OCI-LY7 (cell line): ENCODE measurements around the gene TLL2. TPM values are rescaled to one million over a fixed set of nuclear protein-coding genes. Genes with fewer than 3 reads are reported as not detected.

ENCODE experiments used
- BruUV-seq: library from RNA; stranded (reverse); fragments of 400-500 nt; replicated peaks from 2 replicates; lab custom pipeline; 2021; lab: Mats Ljungman, UMichigan
- CTCF ChIA-PET: fragments of 300-600 bp; sonication (Branson Sonifier 250); formaldehyde crosslinking; loops from one replicate; lab custom pipeline; 2022; ENCODE audit warnings: antibody characterized with exemption; ENCODE audit not compliant: unreplicated experiment; lab: Charles Lee
- POLR2A ChIA-PET: fragments of 300-600 bp; sonication (Branson Sonifier 250); formaldehyde crosslinking; loops from one replicate; lab custom pipeline; 2022; ENCODE audit warnings: antibody characterized with exemption; lab: Charles Lee
- DNase-seq: peaks from one replicate; pipeline ENCODE4 v3.0.0-alpha.2; 2015; ENCODE audit warnings: low spot score
- H2AFZ ChIP-seq: fragments of 200-600 bp; sonication (generic), shearing (Covaris generic); 2 replicates; pipeline ENCODE4 v1.6.1; 2014; ENCODE audit warnings: mild to moderate bottlenecking, antibody characterized with exemption, low read length, moderate library complexity
- H3K27ac ChIP-seq: fragments of 200-600 bp; sonication (generic); 2 replicates; pipeline ENCODE4 v1.5.1; 2014; ENCODE audit warnings: mixed run types, low read depth, mild to moderate bottlenecking, moderate library complexity, low read length, inconsistent platforms; ENCODE audit not compliant: poor library complexity, severe bottlenecking
- H3K36me3 ChIP-seq: fragments of 200-600 bp; sonication (generic); 2 replicates; pipeline ENCODE4 v1.6.1; 2014; ENCODE audit warnings: mild to moderate bottlenecking, antibody characterized with exemption, low read length, moderate library complexity, mixed read lengths; ENCODE audit not compliant: insufficient read depth
- H3K4me1 ChIP-seq: fragments of 200-600 bp; sonication (generic); 2 replicates; pipeline ENCODE4 v1.5.1; 2014; ENCODE audit warnings: mild to moderate bottlenecking, low read length; ENCODE audit not compliant: insufficient read depth, poor library complexity, severe bottlenecking
- H3K4me2 ChIP-seq: fragments of 200-600 bp; sonication (generic); 2 replicates; pipeline ENCODE4 v1.6.1; 2014; ENCODE audit warnings: mild to moderate bottlenecking, low read length
- H3K4me3 ChIP-seq: fragments of 200-600 bp; sonication (generic); 2 replicates; pipeline ENCODE4 v1.5.1; 2014; ENCODE audit warnings: mild to moderate bottlenecking, low read depth, low read length; ENCODE audit not compliant: poor library complexity, severe bottlenecking
- H3K79me2 ChIP-seq: fragments of 200-600 bp; sonication (generic); 2 replicates; pipeline ENCODE4 v1.6.1; 2016; ENCODE audit warnings: low read depth, mild to moderate bottlenecking, low read length, moderate library complexity, mixed read lengths; ENCODE audit not compliant: insufficient read depth
- H3K9me2 ChIP-seq: fragments of 200-600 bp; sonication (generic); 2 replicates; pipeline ENCODE4 v1.6.1; 2016; ENCODE audit warnings: mild to moderate bottlenecking, low read length, mixed read lengths; ENCODE audit not compliant: insufficient read depth
- H3K9me3 ChIP-seq: fragments of 200-600 bp; sonication (generic); 2 replicates; pipeline ENCODE4 v1.6.1; 2014; ENCODE audit warnings: mild to moderate bottlenecking, mixed run types, low read length, mixed read lengths
- H4K20me1 ChIP-seq: fragments of 200-600 bp; sonication (generic); 2 replicates; pipeline ENCODE4 v1.6.1; 2014; ENCODE audit warnings: mild to moderate bottlenecking, antibody characterized with exemption, low read length, moderate library complexity, mixed read lengths; ENCODE audit not compliant: insufficient read depth
- EZH2phosphoT487 ChIP-seq: fragments of 200-600 bp; sonication (generic); IDR thresholded peaks from 2 replicates; pipeline ENCODE4 v1.6.1; 2018; ENCODE audit warnings: low read depth, borderline replicate concordance, mild to moderate bottlenecking, mixed run types, antibody characterized with exemption, low read length, moderate library complexity, mixed read lengths
- intact Hi-C: fragments of 100-400 bp; cut with micrococcal nuclease; formaldehyde crosslinking; loops from one replicate; pipeline ENCODE4 v1.10.0; 2022; ENCODE audit not compliant: unreplicated experiment
- total RNA-seq, 2 experiments: library from RNA; depleted of rRNA in 1 of 2; stranded (reverse); fragments of >200 nt in 1 of 2; shearing (Covaris generic) in 1 of 2; gene quantifications; 2 replicates each; pipeline ENCODE4 v1.2.3, GENCODE V29; 2014 to 2022
- TF ChIP-seq, protein P1 (sequence below): fragments of 200-600 bp; sonication (generic); conservative IDR thresholded peaks from 2 replicates; pipeline ENCODE4 v1.5.1; 2014; ENCODE audit warnings: mild to moderate bottlenecking, antibody characterized with exemption, low read length, moderate library complexity, mixed read lengths

Gene TLL2
- total RNA-seq, 2 experiments from 2014 or later: 0.97 to 1.1 TPM

- no TSS peak for BruUV-seq
- Histone ChIP-seq H2AFZ (no peak overlapping the region), H3K4me2 (no peak overlapping the region), H3K36me3 (no peaks in the 10 kb centered on the region), H3K79me2 (no peaks in the 10 kb centered on the region), H3K9me3 (no peaks in the 10 kb centered on the region), H3K4me3 (no peak overlapping the region), H4K20me1 (no peaks in the 10 kb centered on the region), H3K4me1 (peaks cover 6% of the 10 kb centered on the region), H3K9me2 (no peaks in the 10 kb centered on the region; the same call in 1 of the 2 replicates), H3K27ac (no peak overlapping the region)
- POLR2A ChIA-PET: interaction anchor here (0.9 to 2.2 kb wide), 3 partner anchors 9 to 52 kb away, joined by 3 to 10 read pairs (median 4); partner anchors contain the start of gene BLNK
- CTCF ChIA-PET: no interaction called here
- TF ChIP-seq EZH2phosphoT487: no peak
- TF ChIP-seq, protein P1, sequence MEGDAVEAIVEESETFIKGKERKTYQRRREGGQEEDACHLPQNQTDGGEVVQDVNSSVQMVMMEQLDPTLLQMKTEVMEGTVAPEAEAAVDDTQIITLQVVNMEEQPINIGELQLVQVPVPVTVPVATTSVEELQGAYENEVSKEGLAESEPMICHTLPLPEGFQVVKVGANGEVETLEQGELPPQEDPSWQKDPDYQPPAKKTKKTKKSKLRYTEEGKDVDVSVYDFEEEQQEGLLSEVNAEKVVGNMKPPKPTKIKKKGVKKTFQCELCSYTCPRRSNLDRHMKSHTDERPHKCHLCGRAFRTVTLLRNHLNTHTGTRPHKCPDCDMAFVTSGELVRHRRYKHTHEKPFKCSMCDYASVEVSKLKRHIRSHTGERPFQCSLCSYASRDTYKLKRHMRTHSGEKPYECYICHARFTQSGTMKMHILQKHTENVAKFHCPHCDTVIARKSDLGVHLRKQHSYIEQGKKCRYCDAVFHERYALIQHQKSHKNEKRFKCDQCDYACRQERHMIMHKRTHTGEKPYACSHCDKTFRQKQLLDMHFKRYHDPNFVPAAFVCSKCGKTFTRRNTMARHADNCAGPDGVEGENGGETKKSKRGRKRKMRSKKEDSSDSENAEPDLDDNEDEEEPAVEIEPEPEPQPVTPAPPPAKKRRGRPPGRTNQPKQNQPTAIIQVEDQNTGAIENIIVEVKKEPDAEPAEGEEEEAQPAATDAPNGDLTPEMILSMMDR: no peak
- no peak for DNase-seq
- intact Hi-C loops: no loop called here
Observed at GRCh38 chr10:96322275-96322674, 191.5 kb downstream of the TLL2 start.

DNA sequence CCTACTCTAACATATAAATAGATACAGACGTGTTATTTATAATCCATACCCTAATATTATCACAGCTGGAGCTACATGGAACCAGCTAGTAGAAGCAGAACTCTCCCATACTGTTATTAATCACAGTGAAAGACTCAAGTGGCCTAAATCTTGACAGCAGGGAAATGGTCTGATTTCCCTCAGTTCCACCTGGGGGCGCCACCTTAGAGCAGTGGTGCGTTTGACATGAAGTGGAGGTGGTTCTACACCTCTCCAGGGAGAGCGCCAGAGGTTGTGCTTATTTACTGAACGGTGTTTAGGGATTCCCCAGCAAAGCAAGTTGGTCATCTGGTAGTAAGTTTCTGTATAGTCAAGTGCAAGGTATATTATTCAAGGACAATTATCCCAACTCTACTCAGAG is 191.9 kb downstream of the TLL2 start:
- H3K79me2 ChIP-seq: no peaks in the 10 kb centered on the region
- no peaks in the 10 kb centered on the region for H4K20me1 ChIP-seq
- H3K9me3 ChIP-seq: no peaks in the 10 kb centered on the region
- H2AFZ ChIP-seq: no peak overlapping the region
- intact Hi-C loops: no loop called here
- CTCF ChIA-PET: no interaction called here
- H3K4me2 ChIP-seq: no peak overlapping the region
- H3K36me3 ChIP-seq: no peaks in the 10 kb centered on the region
- no peaks in the 10 kb centered on the region; the same call in 1 of the 2 replicates for H3K9me2 ChIP-seq
- no TSS peak for BruUV-seq
- DNase-seq: no peak
- no peak overlapping the region for H3K4me3 ChIP-seq
- peaks cover 6% of the 10 kb centered on the region for H3K4me1 ChIP-seq
- POLR2A ChIA-PET: interaction anchor here (0.9 to 2.2 kb wide), 2 partner anchors 9 to 51 kb away, joined by 3 to 10 read pairs; partner anchors contain the start of gene BLNK
- TF ChIP-seq EZH2phosphoT487: no peak
- TF ChIP-seq, protein P1: peak; percentile 66
- no peak overlapping the region for H3K27ac ChIP-seq
